ENCODE results near the gene TNRC6A.

Gene TNRC6A

DNA sequence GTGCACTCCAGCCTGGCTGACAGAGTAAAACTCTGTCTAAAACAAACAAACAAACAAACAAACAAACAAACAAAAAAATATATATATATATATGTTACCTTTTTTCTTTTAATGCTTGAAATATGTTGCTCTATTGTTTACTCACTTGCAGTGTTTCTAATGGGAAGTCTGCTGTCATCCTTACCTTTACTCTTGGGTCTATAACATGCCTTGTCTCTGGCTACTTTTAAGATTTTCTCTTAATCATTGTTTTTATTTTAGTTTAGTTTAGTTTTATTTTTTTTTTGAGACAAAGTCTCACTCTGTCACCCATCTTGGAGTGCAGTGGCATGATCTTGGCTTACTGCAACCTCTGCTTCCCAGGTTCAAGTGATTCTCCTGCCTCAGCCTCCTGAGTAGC is 16.1 kb upstream of the TNRC6A start:
- H3K9ac ChIP-seq (ENCODE audit: low read length), result no peak overlapping the region
- no peak overlapping the region for H3K4me3 ChIP-seq (ENCODE audit: insufficient read depth, low read length, poor library complexity, severe bottlenecking)
- no peaks in the 10 kb centered on the region for H3K36me3 ChIP-seq (ENCODE audit: low read length)
- no peak overlapping the region for H3K4me2 ChIP-seq (ENCODE audit: low read depth, low read length, poor library complexity, severe bottlenecking)
- H3K27me3 ChIP-seq (ENCODE audit: low read length), result no peaks in the 10 kb centered on the region
- no peaks in the 10 kb centered on the region for H3F3A ChIP-seq (ENCODE audit: insufficient read depth)
- H2AFZ ChIP-seq (ENCODE audit: low read depth, low read length, severe bottlenecking), result no peak overlapping the region
- no peaks in the 10 kb centered on the region for H4K20me1 ChIP-seq (ENCODE audit: low read depth, low read length)
- 0 out of 2 replicates have a peak, but pooled peaks cover 3% of the 10 kb centered on the region for H3K9me3 ChIP-seq (ENCODE audit: insufficient read depth, low read length)
- H3K27ac ChIP-seq (ENCODE audit: low read depth, low read length), result no peak overlapping the region
- no peaks in the 10 kb centered on the region for H3K79me2 ChIP-seq (ENCODE audit: insufficient read depth, low read length)
- H3K9me2 ChIP-seq (replicated peaks; ENCODE audit: insufficient read depth, low read length), result no peaks in the 10 kb centered on the region
- TF ChIP-seq EZH2phosphoT487 (conservative IDR thresholded peaks at IDR 0.05; ENCODE audit: low read length), result no peak
- TF ChIP-seq, protein P1, sequence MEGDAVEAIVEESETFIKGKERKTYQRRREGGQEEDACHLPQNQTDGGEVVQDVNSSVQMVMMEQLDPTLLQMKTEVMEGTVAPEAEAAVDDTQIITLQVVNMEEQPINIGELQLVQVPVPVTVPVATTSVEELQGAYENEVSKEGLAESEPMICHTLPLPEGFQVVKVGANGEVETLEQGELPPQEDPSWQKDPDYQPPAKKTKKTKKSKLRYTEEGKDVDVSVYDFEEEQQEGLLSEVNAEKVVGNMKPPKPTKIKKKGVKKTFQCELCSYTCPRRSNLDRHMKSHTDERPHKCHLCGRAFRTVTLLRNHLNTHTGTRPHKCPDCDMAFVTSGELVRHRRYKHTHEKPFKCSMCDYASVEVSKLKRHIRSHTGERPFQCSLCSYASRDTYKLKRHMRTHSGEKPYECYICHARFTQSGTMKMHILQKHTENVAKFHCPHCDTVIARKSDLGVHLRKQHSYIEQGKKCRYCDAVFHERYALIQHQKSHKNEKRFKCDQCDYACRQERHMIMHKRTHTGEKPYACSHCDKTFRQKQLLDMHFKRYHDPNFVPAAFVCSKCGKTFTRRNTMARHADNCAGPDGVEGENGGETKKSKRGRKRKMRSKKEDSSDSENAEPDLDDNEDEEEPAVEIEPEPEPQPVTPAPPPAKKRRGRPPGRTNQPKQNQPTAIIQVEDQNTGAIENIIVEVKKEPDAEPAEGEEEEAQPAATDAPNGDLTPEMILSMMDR (IDR thresholded peaks at IDR 0.05; ENCODE audit: insufficient read depth, low read length, poor library complexity, severe bottlenecking), result no peak

DNA sequence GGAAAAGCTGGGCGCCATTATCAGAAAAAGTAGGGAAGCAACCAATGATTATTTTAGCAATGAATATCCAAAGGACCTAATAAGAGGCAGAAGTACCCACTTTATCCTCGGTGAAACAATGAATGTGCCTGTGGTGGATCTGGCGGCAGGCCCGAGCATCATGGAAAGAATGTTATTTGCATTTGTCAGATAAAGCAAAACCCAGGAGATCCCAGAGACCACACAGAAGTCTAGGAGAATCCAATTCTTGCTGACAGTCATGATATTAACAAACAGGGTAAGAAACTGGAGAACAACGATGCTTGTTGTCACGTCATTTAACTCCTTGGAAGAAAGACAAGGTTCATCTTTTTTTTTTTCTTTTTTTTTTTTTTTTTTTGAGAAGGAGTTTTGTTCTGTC is 12.0 kb upstream of the TNRC6A start:
- Histone ChIP-seq H3F3A (ENCODE audit: insufficient read depth) (no peaks in the 10 kb centered on the region), H3K9me2 (replicated peaks; ENCODE audit: insufficient read depth, low read length) (no peaks in the 10 kb centered on the region), H4K20me1 (ENCODE audit: low read depth, low read length) (no peaks in the 10 kb centered on the region)

DNA sequence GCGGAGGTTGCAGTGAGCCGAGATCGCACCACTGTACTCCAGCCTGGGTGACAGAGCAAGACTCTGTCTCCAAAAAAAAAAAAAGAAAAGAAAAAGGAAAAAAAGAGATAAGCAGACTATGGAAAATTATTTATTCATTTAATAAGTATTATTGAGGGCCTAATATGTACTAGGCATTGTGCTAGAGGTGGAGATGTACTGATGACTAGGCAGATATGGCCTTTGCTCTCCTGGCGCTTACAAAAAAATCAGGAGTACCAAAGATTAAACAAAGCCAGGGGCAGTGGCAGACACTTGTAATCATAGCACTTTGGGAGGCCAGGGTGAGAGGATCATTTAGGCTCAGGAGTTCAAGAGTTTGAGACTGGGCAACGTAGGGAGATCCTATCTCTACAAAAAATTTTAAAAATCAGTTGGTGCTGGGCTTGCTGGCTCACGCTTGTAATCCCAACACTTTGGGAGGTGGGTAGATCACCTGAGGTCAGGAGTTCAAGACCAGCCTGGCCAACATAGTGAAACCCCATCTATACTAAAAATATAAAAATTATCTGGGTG is 10.4 kb upstream of the TNRC6A start:
- no peaks in the 10 kb centered on the region for H3K36me3 ChIP-seq (ENCODE audit: low read length)

More for the DNA sequence above, 12.0 kb upstream of the TNRC6A start:
- H3K4me3 ChIP-seq (ENCODE audit: insufficient read depth, low read length, poor library complexity, severe bottlenecking), result no peak overlapping the region
- no peak overlapping the region for H3K4me2 ChIP-seq (ENCODE audit: low read depth, low read length, poor library complexity, severe bottlenecking)
- H3K27me3 ChIP-seq (ENCODE audit: low read length), result no peaks in the 10 kb centered on the region
- H3K27ac ChIP-seq (ENCODE audit: low read depth, low read length), result no peak overlapping the region
- H3K79me2 ChIP-seq (ENCODE audit: insufficient read depth, low read length), result no peaks in the 10 kb centered on the region
- H3K9ac ChIP-seq (ENCODE audit: low read length), result no peak overlapping the region
- TF ChIP-seq, protein P1 (IDR thresholded peaks at IDR 0.05; ENCODE audit: insufficient read depth, low read length, poor library complexity, severe bottlenecking), result no peak
- no peak for TF ChIP-seq EZH2phosphoT487 (conservative IDR thresholded peaks at IDR 0.05; ENCODE audit: low read length)
- 0 out of 2 replicates have a peak, but pooled peaks cover 3% of the 10 kb centered on the region for H3K9me3 ChIP-seq (ENCODE audit: insufficient read depth, low read length)
- no peak overlapping the region for H2AFZ ChIP-seq (ENCODE audit: low read depth, low read length, severe bottlenecking)
- H3K36me3 ChIP-seq (ENCODE audit: low read length), result no peaks in the 10 kb centered on the region

More for the DNA sequence above, 10.4 kb upstream of the TNRC6A start:
- Histone ChIP-seq H2AFZ (ENCODE audit: low read depth, low read length, severe bottlenecking) (no peak overlapping the region), H3K27me3 (ENCODE audit: low read length) (no peaks in the 10 kb centered on the region), H3K27ac (ENCODE audit: low read depth, low read length) (no peak overlapping the region), H3K9me3 (ENCODE audit: insufficient read depth, low read length) (no peaks in the 10 kb centered on the region), H3K4me3 (ENCODE audit: insufficient read depth, low read length, poor library complexity, severe bottlenecking) (no peak overlapping the region), H3K79me2 (ENCODE audit: insufficient read depth, low read length) (no peaks in the 10 kb centered on the region), H3K9ac (ENCODE audit: low read length) (no peak overlapping the region), H3K4me2 (ENCODE audit: low read depth, low read length, poor library complexity, severe bottlenecking) (no peak overlapping the region), H3F3A (ENCODE audit: insufficient read depth) (no peaks in the 10 kb centered on the region), H4K20me1 (ENCODE audit: low read depth, low read length) (no peaks in the 10 kb centered on the region), H3K9me2 (replicated peaks; ENCODE audit: insufficient read depth, low read length) (no peaks in the 10 kb centered on the region)
- TF ChIP-seq, protein P1 (IDR thresholded peaks at IDR 0.05; ENCODE audit: insufficient read depth, low read length, poor library complexity, severe bottlenecking), result no peak
- TF ChIP-seq EZH2phosphoT487 (conservative IDR thresholded peaks at IDR 0.05; ENCODE audit: low read length), result no peak

Measured in SU-DHL-6 (cell line).